Measurements from ENCODE around the gene FHAD1.

DNA sequence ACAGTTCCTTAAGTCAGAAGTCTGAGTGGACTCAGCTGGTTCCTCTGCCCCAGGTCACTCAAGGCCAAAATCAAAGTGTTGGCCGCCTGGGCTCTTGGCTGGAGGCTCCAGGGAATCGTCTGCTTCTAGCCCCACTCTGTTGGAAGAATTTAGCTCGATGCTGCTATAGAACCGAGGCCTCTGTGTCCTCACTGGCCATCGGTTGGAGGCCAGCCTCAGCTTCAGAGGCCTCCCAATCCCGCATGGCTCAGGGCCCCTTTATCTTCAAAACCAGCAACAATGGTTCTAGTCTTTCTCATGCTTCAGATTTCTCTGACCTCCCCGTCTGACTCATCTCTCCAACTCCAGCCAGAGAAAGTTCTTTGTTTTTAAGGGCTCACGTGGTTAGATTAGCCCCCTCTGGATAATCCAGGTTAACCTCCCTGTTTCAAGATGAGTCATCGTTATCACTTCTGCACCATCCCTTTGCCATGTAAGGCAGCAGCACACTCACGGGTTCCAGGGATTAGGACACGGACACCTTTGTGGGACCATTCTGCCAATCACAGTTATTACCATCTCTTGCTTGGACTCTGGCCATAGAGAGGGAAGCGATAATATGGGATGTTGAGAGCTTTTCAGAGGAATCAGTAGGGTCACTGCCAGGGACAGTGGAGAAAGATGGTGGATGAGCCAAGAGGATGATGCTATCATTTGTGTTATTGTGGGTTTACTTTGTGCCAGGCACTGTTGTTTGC is 13.6 kb downstream of the FHAD1 start:
- TF ChIP-seq, protein P1, sequence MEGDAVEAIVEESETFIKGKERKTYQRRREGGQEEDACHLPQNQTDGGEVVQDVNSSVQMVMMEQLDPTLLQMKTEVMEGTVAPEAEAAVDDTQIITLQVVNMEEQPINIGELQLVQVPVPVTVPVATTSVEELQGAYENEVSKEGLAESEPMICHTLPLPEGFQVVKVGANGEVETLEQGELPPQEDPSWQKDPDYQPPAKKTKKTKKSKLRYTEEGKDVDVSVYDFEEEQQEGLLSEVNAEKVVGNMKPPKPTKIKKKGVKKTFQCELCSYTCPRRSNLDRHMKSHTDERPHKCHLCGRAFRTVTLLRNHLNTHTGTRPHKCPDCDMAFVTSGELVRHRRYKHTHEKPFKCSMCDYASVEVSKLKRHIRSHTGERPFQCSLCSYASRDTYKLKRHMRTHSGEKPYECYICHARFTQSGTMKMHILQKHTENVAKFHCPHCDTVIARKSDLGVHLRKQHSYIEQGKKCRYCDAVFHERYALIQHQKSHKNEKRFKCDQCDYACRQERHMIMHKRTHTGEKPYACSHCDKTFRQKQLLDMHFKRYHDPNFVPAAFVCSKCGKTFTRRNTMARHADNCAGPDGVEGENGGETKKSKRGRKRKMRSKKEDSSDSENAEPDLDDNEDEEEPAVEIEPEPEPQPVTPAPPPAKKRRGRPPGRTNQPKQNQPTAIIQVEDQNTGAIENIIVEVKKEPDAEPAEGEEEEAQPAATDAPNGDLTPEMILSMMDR (IDR thresholded peaks at IDR 0.05; ENCODE audit: low read length), result no peak
- no peak for TF ChIP-seq EZH2 (optimal IDR thresholded peaks at IDR 0.05; ENCODE audit: low read depth, low read length)
- TF ChIP-seq EZH2phosphoT487 (IDR thresholded peaks at IDR 0.05; ENCODE audit: low read length), result no peak

Measured in MM.1S (cell line).